ENCODE data around the gene NPTX1.

DNA sequence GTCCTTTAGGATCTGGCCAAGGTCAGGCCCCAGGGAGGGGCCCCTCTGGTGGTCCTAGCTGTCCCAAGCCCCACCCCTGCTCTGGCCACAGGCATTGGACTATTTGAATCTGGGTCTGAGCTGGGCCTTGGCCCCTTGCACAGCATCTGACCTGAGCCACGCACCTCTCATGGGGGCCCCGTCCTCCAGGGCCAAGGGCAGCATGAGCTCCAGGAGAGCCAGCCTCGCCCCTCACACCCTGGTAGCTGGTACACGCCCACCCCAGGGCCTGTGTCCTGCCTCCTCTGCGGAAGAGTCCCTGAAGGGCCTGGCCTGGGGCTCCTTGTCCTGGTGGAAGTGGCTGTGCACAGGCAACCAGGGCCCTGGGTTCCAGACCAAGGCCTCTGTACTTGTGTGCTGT, 37.6 kb downstream of the NPTX1 start:
- TF ChIP-seq, protein P1, sequence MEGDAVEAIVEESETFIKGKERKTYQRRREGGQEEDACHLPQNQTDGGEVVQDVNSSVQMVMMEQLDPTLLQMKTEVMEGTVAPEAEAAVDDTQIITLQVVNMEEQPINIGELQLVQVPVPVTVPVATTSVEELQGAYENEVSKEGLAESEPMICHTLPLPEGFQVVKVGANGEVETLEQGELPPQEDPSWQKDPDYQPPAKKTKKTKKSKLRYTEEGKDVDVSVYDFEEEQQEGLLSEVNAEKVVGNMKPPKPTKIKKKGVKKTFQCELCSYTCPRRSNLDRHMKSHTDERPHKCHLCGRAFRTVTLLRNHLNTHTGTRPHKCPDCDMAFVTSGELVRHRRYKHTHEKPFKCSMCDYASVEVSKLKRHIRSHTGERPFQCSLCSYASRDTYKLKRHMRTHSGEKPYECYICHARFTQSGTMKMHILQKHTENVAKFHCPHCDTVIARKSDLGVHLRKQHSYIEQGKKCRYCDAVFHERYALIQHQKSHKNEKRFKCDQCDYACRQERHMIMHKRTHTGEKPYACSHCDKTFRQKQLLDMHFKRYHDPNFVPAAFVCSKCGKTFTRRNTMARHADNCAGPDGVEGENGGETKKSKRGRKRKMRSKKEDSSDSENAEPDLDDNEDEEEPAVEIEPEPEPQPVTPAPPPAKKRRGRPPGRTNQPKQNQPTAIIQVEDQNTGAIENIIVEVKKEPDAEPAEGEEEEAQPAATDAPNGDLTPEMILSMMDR (IDR thresholded peaks at IDR 0.05; ENCODE audit: insufficient read depth, low read length) = no peak
- TF ChIP-seq, protein P2, sequence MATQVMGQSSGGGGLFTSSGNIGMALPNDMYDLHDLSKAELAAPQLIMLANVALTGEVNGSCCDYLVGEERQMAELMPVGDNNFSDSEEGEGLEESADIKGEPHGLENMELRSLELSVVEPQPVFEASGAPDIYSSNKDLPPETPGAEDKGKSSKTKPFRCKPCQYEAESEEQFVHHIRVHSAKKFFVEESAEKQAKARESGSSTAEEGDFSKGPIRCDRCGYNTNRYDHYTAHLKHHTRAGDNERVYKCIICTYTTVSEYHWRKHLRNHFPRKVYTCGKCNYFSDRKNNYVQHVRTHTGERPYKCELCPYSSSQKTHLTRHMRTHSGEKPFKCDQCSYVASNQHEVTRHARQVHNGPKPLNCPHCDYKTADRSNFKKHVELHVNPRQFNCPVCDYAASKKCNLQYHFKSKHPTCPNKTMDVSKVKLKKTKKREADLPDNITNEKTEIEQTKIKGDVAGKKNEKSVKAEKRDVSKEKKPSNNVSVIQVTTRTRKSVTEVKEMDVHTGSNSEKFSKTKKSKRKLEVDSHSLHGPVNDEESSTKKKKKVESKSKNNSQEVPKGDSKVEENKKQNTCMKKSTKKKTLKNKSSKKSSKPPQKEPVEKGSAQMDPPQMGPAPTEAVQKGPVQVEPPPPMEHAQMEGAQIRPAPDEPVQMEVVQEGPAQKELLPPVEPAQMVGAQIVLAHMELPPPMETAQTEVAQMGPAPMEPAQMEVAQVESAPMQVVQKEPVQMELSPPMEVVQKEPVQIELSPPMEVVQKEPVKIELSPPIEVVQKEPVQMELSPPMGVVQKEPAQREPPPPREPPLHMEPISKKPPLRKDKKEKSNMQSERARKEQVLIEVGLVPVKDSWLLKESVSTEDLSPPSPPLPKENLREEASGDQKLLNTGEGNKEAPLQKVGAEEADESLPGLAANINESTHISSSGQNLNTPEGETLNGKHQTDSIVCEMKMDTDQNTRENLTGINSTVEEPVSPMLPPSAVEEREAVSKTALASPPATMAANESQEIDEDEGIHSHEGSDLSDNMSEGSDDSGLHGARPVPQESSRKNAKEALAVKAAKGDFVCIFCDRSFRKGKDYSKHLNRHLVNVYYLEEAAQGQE (IDR thresholded peaks at IDR 0.05; ENCODE audit: insufficient replicate concordance, low read depth) = no peak
- TF ChIP-seq POLR2AphosphoS5 (IDR thresholded peaks at IDR 0.05; ENCODE audit: low read depth) = no peak
- TF ChIP-seq GABPA (IDR thresholded peaks at IDR 0.05; ENCODE audit: low read depth) = no peak
